Spleen (tissue), 11 donors: Measurements from ENCODE around the gene RABGEF1. TPM values are rescaled to one million over a fixed set of nuclear protein-coding genes. Genes with fewer than 3 reads are reported as not detected.
"Not testable (repeated sequence)": the region's sequence is repeated elsewhere in the genome, so short reads cannot be mapped to it uniquely, and the experiment has no call there.

Source experiments
- DNase-seq: peaks from one replicate; pipeline ENCODE4 v3.0.0-alpha.2; 2020
- H3K27ac ChIP-seq, 8 donors: fragments of 200-600 bp; sonication (generic) in 7 of 8; 1 replicate in 4 of 8; 2 replicates in 4 of 8; pipeline versions ENCODE4 v1.5.0 to v1.8.0; 2016 to 2021; ENCODE audit warnings: inconsistent platforms in 4 of 8, mild to moderate bottlenecking in 4 of 8, moderate library complexity in 1 of 8
- H3K27me3 ChIP-seq, 7 donors: fragments of 200-600 bp; sonication (generic) in 6 of 7; replicated peaks in 1 of 7; 1 replicate in 4 of 7; 2 replicates in 3 of 7; pipeline versions ENCODE4 v1.5.0 to v1.8.0; 2016 to 2021; ENCODE audit warnings: inconsistent platforms in 3 of 7, mild to moderate bottlenecking in 1 of 7
- H3K36me3 ChIP-seq, 6 donors: fragments of 200-600 bp; sonication (generic) in 5 of 6; 1 replicate in 4 of 6; 2 replicates in 2 of 6; pipeline versions ENCODE4 v1.5.0 to v1.8.0; 2016 to 2021; ENCODE audit warnings: inconsistent platforms in 2 of 6
- H3K4me1 ChIP-seq, 6 donors: fragments of 200-600 bp; sonication (generic) in 5 of 6; 1 replicate in 3 of 6; 2 replicates in 3 of 6; pipeline versions ENCODE4 v1.5.0 to v1.8.0; 2016 to 2021; ENCODE audit warnings: inconsistent platforms in 3 of 6
- H3K4me3 ChIP-seq, 8 donors: fragments of 200-600 bp; sonication (generic) in 7 of 8; 1 replicate in 4 of 8; 2 replicates in 4 of 8; pipeline versions ENCODE4 v1.5.0 to v1.8.0; 2016 to 2021; ENCODE audit warnings: inconsistent platforms in 4 of 8, mild to moderate bottlenecking in 4 of 8, moderate library complexity in 2 of 8
- H3K9me3 ChIP-seq, 8 donors: fragments of 200-600 bp; sonication (generic) in 7 of 8; 1 replicate in 4 of 8; 2 replicates in 4 of 8; pipeline versions ENCODE4 v1.5.0 to v1.8.0; 2016 to 2021; ENCODE audit warnings: inconsistent platforms in 4 of 8
- POLR2A ChIP-seq, 3 donors: fragments of 450-650 bp; IDR thresholded peaks; one replicate each; pipeline ENCODE4 v1.5.1; 2017; ENCODE audit warnings: antibody characterized with exemption in 3 of 3, mild to moderate bottlenecking in 1 of 3
- POLR2AphosphoS5 ChIP-seq, 3 donors: sonication (generic); formaldehyde crosslinking; IDR thresholded peaks; one replicate each; pipeline ENCODE4 v1.5.1; 2017; ENCODE audit warnings: antibody characterized with exemption in 3 of 3
- WGBS, 5 donors: extraction: QIAGEN DNeasy Blood & Tissue Kit in 3 of 5; methylation state at CpG; one replicate each; pipeline versions ENCODE4 v1.1.5 to v1.1.7; 2013 to 2018; 5-methylcytosine and 5-hydroxymethylcytosine counted together
- intact Hi-C: fragments of 100-400 bp; cut with DNase I; formaldehyde crosslinking; loops from one replicate; pipeline ENCODE4 v1.15.0; 2023; ENCODE audit warnings: low total_unique reads
- polyA plus RNA-seq, 3 donors: library from polyadenylated mRNA; stranded (reverse); fragments of 200-250 nt; gene quantifications; one replicate each; pipeline ENCODE4 v1.2.1, GENCODE V29; 2013
- total RNA-seq, 7 donors: library from RNA; depleted of rRNA in 3 of 7; stranded (reverse); fragments of >200 nt in 3 of 7; fragmentation: NEBNext Ultra II Directional in 4 of 7; extraction: Animal tissue kit (Norgen Biotek cat#: 25700) in 4 of 7; gene quantifications; one replicate each; pipeline versions ENCODE4 v1.1.0 to v1.2.1, GENCODE V29; 2016 to 2021
- TF ChIP-seq, protein P1 (sequence below), 11 experiments: fragments of 200-600 bp in 7 of 11; fragments of 450-650 bp in 4 of 11; sonication (generic) in 4 of 11; IDR thresholded peaks in 8 of 11; conservative IDR thresholded peaks in 3 of 11; 1 replicate in 7 of 11; 2 replicates in 4 of 11; pipeline versions ENCODE4 v1.4.0 to v1.8.0; 2016 to 2021; ENCODE audit warnings: antibody characterized with exemption in 11 of 11, inconsistent platforms in 4 of 11, mild to moderate bottlenecking in 1 of 11
- donor health status: healthy with polysubstance abuse.
- donor health status: DM: no; HTN: no; CAD: no; lungs with moderate emphysema.
- donor health status: DM: no; HTN: no; CAD: no.
- donor health status: Bipolar disorder and iron deficiency.
- donor health status: healthy.
- donor health status: DM: no; HTN: no; CAD: no.
- donor health status: DM: yes; HTN: yes; CAD: no.

Gene RABGEF1
- total and polyA plus RNA-seq, 10 donors = 8.3 to 39.6 (median 27.4) TPM

DNA sequence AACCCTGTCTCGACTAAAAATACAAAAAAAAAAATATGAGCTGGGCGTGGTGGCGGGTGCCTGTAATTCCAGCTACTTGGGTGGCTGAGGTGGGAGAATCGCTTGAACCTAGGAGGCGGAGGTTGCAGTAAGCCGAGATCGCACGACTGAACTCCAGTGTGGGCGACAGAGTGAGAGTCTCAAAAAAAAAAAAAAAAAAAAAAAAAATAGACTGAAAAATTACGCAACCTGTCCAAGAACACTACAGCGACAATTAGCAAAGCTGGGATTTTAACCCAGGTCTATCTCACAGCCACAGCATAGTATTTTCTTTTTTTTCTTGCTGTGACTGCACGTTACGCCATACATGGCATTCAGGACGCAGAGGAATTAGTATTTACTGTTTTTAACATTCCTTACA, 1.1 kb upstream of the RABGEF1 start:
- H3K27ac ChIP-seq = peak overlapping the region; percentile 94 to 99 (median 98)
- intact Hi-C loops = loop anchor here (10.0 kb wide), 1 partner anchor 55 kb away; no protein-coding TSS in a partner anchor
- peaks cover 0 to 14% (median 10%) of the 10 kb centered on the region in 8 donors for H3K9me3 ChIP-seq
- 78 to 87% (median 80%) methylated on average over 14 of the region's 14 CpGs for WGBS, 5 donors
- H3K36me3 ChIP-seq = peaks cover 0 to 22% (median 1%) of the 10 kb centered on the region in 6 donors
- no peak for DNase-seq
- TF ChIP-seq POLR2AphosphoS5 (IDR thresholded peaks at IDR 0.05) = no peak
- TF ChIP-seq POLR2A (IDR thresholded peaks at IDR 0.05) = no peak
- TF ChIP-seq, protein P1, sequence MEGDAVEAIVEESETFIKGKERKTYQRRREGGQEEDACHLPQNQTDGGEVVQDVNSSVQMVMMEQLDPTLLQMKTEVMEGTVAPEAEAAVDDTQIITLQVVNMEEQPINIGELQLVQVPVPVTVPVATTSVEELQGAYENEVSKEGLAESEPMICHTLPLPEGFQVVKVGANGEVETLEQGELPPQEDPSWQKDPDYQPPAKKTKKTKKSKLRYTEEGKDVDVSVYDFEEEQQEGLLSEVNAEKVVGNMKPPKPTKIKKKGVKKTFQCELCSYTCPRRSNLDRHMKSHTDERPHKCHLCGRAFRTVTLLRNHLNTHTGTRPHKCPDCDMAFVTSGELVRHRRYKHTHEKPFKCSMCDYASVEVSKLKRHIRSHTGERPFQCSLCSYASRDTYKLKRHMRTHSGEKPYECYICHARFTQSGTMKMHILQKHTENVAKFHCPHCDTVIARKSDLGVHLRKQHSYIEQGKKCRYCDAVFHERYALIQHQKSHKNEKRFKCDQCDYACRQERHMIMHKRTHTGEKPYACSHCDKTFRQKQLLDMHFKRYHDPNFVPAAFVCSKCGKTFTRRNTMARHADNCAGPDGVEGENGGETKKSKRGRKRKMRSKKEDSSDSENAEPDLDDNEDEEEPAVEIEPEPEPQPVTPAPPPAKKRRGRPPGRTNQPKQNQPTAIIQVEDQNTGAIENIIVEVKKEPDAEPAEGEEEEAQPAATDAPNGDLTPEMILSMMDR (IDR thresholded peaks at IDR 0.05 in 8 of 11, conservative IDR thresholded peaks at IDR 0.05 in 3 of 11) = no peak
- H3K4me3 ChIP-seq = peak overlapping the region; percentile 79 to 96 (median 91)
- no peaks in the 10 kb centered on the region for H3K27me3 ChIP-seq
- peaks cover 20 to 76% (median 56%) of the 10 kb centered on the region in 6 donors for H3K4me1 ChIP-seq

DNA sequence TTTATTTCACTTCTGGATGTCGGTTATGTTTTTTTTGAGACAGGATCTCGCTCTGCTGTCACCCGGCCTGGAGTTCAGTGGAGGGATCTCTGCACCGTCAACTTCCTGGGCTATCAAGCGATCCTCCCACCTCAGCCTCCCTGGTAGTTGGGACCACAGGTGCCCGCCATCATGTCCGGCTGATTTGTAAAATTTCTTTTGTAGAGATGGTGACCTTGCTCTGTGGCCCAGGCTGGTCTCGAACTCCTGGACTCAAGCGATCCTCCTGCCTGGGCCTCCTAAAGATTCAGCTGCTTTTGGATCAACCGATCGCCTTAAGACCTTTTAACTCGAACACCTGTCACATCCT, 606 bp upstream of the RABGEF1 start:
- no peaks in the 10 kb centered on the region for H3K27me3 ChIP-seq
- H3K4me1 ChIP-seq = peaks cover 20 to 80% (median 56%) of the 10 kb centered on the region in 6 donors
- peaks cover 0 to 14% (median 10%) of the 10 kb centered on the region in 8 donors for H3K9me3 ChIP-seq
- intact Hi-C loops = loop anchor here (10.0 kb wide), 1 partner anchor 55 kb away; no protein-coding TSS in a partner anchor
- DNase-seq = peak; percentile 80
- H3K4me3 ChIP-seq = peak overlapping the region; percentile 79 to 96 (median 91)
- H3K36me3 ChIP-seq = peaks cover 0 to 18% (median 1%) of the 10 kb centered on the region in 6 donors
- TF ChIP-seq, protein P1 (IDR thresholded peaks at IDR 0.05 in 8 of 11, conservative IDR thresholded peaks at IDR 0.05 in 3 of 11) = no peak
- WGBS, 5 donors = 9 to 13% (median 11%) methylated on average over 12 of the region's 12 CpGs
- peak overlapping the region; percentile 94 to 99 (median 98) for H3K27ac ChIP-seq

DNA sequence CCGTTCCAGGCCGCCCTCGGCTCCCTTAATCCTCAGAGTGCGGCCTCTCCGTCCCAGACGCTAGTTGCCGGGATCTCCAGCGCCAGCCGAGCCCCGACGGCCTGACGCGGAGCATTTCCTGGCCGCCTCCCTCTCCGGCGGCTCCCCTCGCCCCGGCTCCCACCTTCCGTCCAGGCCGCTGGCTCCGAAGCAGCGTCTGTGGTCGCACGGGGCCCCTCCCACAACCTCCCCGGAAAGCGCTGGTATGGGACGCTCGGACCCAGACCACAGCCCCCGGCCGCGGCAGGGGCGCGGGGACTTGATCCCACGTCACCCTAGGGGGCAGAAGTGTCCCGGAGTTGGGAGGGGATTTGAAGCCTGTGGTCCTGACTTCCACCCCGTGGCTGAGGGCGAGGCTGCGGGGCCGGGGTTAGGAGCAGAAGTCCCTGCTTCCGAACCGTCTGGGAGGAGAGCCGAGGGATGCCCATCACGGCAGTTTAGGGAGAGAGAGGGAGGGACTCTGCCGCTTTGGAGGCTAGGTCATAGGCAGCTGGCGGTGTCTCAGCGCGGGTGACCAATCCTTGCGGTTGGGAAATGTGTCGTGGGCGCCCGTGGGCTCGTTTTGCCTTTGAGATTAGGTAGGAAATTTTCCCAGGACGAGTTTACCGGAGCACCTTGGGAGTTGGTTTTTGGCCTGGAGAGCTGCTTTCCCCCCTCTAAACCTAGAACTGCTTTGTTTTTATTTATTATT, 612 bp downstream of the RABGEF1 start:
- intact Hi-C loops, H3K27me3 ChIP-seq, DNase-seq, H3K9me3 ChIP-seq, H3K36me3 ChIP-seq: not testable (repeated sequence)
- Histone ChIP-seq H3K4me3 (peak overlapping the region; percentile 79 to 96 (median 91)), H3K27ac (peak overlapping the region; percentile 94 to 99 (median 98)), H3K4me1 (peaks cover 20 to 89% (median 65%) of the 10 kb centered on the region in 6 donors)
- WGBS, 5 donors = 1 to 2% (median 1%) methylated on average over 39 to 54 of the region's 54 CpGs
- TF ChIP-seq, protein P1 (IDR thresholded peaks at IDR 0.05 in 8 of 11, conservative IDR thresholded peaks at IDR 0.05 in 3 of 11) = peak in 3 of 11 experiments; percentile 6 to 21 (median 8)

DNA sequence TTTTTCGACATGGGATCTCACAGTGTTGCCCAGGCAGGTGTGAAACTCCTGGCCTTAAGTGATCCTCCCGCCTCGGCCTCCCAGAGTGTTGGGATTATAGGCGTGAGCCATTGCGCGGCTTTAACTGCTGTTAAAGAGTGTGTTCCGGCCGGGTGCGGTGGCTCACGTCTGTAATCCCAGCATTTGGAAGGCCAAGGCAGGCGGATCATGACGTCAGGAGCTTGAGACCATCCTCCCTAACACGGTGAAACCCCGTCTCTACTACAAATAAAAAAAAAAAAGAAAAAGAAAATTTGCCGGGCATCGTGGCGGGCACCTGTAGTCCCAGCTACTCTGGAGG, 1.1 kb downstream of the RABGEF1 start:
- H3K4me3 ChIP-seq = peak overlapping the region; percentile 79 to 96 (median 91)
- 64 to 77% (median 69%) methylated on average over 17 of the region's 17 CpGs for WGBS, 5 donors
- H3K9me3 ChIP-seq = no peaks in the 10 kb centered on the region
- DNase-seq = peak; percentile 78
- intact Hi-C loops = no loop called here
- peaks cover 17 to 89% (median 65%) of the 10 kb centered on the region in 6 donors for H3K4me1 ChIP-seq
- H3K27me3 ChIP-seq = no peaks in the 10 kb centered on the region
- TF ChIP-seq POLR2A (IDR thresholded peaks at IDR 0.05) = no peak
- TF ChIP-seq, protein P1 (IDR thresholded peaks at IDR 0.05 in 8 of 11, conservative IDR thresholded peaks at IDR 0.05 in 3 of 11) = no peak
- TF ChIP-seq POLR2AphosphoS5 (IDR thresholded peaks at IDR 0.05) = no peak
- H3K27ac ChIP-seq = peak overlapping the region; percentile 94 to 99 (median 98)
- H3K36me3 ChIP-seq = peaks cover 0 to 4% (median 0%) of the 10 kb centered on the region in 6 donors

DNA sequence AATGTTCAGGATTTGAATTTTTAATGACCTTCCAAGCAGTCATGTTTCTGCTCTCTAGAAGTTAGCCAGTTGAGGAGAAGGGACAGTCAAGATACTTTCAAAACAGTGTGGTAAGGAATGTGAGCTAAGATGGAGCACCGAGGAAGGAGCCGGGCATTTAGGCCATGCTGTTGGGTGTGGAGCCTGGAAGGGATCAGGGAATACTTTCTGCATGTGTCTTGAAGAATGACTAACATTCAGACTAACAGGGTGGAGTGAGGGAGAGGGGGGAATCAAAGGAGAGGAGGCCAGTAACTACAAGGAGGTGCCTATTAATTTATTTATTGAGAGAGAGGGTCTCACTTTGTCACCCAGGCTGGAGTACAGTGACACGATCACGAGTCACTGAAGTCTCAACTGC, 1.8 kb downstream of the RABGEF1 start:
- Histone ChIP-seq H3K4me3 (peak overlapping the region in 1 of 8 donors; percentile 79), H3K4me1 (peaks cover 17 to 89% (median 65%) of the 10 kb centered on the region in 6 donors), H3K27ac (peak overlapping the region in 1 of 8 donors; percentile 95)
- H3K9me3 ChIP-seq, DNase-seq, H3K27me3 ChIP-seq, H3K36me3 ChIP-seq, intact Hi-C loops: not testable (repeated sequence)
- 76 to 93% (median 84%) methylated on average over 4 of the region's 4 CpGs for WGBS, 5 donors
